GM19328 (cell line): ENCODE measurements around the gene MRPS35.
A peak's percentile ranks its signal among the peaks of the same experiment; 100 is the strongest.

Source experiments
- ATAC-seq: cut with Tn5 transposase; IDR thresholded peaks from one replicate; pipeline ENCODE4 v1.9.1; 2021; ENCODE audit warnings: mild to moderate bottlenecking, moderate library complexity; ENCODE audit not compliant: unreplicated experiment

Gene MRPS35

DNA sequence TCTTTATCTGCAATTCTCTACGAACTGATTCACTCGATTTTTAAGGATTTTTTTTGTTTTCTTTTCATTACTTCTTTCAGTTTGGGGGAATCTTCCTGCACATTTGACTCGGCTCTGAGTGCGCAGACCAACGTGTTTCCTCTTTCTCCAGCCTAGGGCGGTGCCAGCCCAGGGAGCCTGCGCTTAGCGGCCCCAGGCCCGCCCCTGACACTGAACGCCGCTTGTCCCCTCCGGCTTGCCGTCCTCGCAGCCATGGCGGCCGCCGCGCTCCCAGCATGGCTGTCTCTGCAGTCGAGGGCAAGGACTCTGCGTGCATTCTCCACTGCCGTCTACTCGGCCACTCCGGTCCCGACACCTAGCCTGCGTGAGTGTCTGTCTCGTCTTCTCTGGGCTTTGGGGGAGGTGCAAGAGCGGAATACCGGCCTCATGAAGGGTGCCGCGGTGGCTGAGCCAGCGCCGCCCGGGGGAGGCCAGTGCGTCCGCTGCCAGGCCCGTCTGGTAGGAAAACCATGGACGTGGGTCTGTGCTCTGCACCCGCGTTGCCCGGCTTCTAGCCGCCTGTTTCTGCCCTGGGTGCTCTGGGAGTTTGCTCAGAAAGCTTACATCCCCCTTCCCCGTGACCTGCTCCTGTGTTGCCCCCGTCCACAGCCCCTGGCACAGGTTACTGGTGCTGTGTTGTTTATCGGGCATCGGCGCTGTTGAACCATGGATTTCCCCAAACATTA lies at the start of gene MRPS35:
Gene MRPS35, plus strand, starts transcription at position 241 of the 725 bp plus-strand sequence. Its CDS starts 12 bp downstream, at position 253.
- peak; percentile 93 for ATAC-seq

GRCh38 chr12:27665704-27666103 lies 44.9 kb upstream of the MRPS35 start:
- no peak for ATAC-seq

GRCh38 chr12:27666510-27666909 lies 44.1 kb upstream of the MRPS35 start:
- ATAC-seq, result no peak

DNA sequence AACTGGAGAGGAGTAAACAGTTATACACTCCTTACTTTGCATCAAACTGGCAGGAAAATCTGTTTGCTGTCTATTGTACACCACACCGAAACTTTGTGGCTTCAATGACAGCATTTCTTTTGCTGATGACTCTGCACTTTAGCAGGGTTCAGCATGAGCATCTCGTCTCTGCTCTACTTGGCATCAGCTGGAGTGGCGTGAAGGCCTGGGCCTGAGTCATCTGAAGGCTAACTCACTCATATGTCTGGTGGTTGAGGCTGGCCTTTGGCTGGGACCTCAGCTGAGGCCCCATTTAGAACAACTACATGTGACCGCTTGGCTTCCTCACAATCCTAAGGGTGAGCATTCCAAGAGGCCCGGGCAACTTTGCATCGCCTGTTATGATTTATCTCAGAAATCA lies 43.1 kb upstream of the MRPS35 start:
- ATAC-seq, result no peak

DNA sequence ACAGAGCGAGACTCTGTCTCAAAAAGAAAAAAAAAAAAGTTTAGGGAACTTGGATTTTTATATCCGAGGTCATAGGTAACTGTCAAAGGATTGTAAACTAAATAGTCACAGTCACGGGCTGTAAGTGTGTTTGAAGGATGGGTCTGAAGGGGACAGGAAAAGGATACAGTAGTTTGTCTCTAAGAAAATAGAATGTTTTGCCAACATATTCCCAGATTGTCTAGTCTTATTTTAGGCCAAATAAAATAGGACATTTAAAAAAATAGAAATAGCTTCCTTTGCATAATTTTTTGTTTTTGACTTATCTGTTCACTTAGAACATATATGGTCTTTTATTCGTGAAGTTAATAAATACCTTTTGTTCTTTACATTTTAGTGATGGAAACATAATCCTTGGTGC lies 38.6 kb upstream of the MRPS35 start:
- ATAC-seq, result no peak

- no peak for ATAC-seq
These were observed 38.0 kb upstream of the MRPS35 start for GRCh38 chr12:27672643-27673042.

- no peak for ATAC-seq
These were observed 37.4 kb upstream of the MRPS35 start for GRCh38 chr12:27673101-27673718.

DNA sequence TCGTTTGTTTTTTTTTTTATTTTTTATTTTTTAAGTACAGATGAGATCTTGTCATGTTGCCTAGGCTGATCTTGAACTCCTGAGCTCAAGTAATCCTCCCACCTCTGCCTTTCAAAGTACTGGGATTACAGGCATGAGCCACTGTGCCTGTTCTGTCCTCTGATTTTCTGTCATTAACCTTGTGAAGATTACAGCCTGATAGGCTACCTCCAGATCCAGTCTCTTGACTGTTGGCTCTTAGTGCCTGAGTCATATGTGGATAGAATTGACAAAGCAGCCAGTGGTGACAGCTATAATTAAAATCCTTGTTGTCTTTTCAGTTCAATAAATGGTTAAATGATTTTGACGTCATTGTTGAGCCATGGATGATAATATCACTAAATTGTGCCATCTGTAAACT lies 35.6 kb upstream of the MRPS35 start:
- no peak for ATAC-seq

GRCh38 chr12:27680619-27681018 lies 30.0 kb upstream of the MRPS35 start:
- no peak for ATAC-seq

DNA sequence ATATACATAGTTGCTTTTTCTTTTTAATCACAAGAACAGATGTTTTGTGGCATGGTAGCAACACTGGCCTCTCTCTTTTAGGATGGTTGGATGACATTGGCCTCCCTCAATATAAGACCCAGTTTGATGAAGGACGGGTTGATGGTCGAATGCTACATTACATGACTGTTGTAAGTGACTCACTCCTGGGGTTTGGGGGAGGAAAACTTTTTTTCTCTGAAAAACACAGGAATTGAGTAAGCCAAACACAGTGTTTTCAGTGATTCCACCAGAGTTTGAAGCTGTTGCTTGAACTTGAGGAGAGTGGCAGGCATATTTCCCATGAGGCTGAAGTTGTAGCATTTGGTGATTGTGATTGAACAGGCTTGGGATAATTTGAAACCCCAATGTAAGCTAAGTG lies 28.1 kb upstream of the MRPS35 start:
- no peak for ATAC-seq

DNA sequence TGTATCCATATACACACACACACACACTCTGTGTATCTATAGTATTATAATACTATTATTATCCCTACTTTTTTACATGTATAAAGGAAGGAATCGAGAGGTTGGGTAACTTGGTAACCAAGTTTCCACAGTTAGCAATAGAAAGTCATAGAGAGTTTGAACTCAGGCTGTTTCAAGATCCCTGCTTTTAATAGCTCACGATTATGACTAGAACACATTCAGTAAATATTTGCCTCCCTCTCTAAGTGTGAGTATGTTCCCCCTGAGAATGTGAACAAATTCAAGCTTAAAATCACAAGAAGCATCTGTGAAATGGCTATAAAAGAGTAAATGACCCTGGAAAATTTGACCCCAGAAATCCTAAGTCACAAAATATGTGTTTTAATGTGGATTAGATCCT lies 25.4 kb upstream of the MRPS35 start:
- no peak for ATAC-seq

DNA sequence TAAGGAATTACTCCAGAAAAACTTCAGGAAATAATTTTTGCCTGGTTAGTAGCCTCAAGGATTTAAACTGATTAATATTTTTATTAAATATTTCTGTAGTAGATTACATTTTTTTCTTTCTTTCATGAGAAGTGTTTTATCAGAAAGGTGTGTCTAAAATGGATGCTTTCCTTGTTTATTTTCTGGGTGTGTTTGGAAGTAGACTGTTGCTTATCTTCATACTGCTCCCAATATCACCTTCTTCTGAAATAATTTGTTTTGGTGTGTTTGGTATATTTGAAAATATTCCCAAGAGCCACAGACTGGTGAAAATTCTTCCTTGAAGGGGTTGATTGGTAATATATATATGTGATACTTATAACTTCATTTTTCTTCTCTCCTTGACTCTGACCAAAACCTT lies 24.5 kb upstream of the MRPS35 start:
- ATAC-seq, result no peak

- ATAC-seq, result no peak
These were observed 22.0 kb upstream of the MRPS35 start for GRCh38 chr12:27688671-27689070.

DNA sequence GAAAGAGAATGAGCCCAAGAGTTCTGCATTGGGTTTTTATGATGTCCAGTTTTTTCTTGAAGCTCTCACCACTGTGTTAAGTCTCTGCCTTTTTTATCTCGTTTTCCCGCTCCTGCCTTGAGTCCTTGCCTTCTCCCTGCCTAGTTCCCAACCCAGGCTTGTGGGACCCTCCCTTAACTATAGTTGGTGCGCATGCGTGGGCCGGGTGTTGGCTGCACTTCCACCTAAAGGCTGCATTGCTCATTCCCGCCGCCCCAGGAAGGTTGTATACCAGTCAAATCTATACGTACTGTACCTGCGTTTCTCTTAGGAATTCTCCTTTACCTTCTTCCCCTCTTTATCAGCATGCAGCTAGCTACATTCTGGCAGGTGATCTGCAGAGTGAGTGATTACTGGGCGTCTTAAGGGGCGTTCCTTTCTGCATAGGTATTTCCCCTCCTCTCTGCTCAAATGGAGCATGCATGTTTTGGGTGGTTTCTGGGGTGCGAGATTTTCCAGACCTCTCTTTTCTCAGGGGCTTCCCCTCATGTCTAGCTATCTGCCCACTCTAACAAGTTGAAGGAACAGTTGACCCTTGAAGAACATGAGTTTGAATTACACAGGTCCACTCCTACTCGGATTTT lies 21.0 kb upstream of the MRPS35 start:
- no peak for ATAC-seq

GRCh38 chr12:27693403-27693802 lies 17.2 kb upstream of the MRPS35 start:
- ATAC-seq, result no peak

- no peak for ATAC-seq
These were observed 14.9 kb upstream of the MRPS35 start for GRCh38 chr12:27695556-27696292.

- no peak for ATAC-seq
These were observed 14.4 kb upstream of the MRPS35 start, which contains the start of gene REP15 for GRCh38 chr12:27696293-27696652. REP15 (plus strand) TSS chr12:27696447; CDS start chr12:27696563, 116 bp downstream.

- no peak for ATAC-seq
These were observed 13.6 kb upstream of the MRPS35 start for GRCh38 chr12:27696864-27697564.

- peak; percentile 92 for ATAC-seq
These were observed 6.7 kb upstream of the MRPS35 start for GRCh38 chr12:27703720-27704452.

DNA sequence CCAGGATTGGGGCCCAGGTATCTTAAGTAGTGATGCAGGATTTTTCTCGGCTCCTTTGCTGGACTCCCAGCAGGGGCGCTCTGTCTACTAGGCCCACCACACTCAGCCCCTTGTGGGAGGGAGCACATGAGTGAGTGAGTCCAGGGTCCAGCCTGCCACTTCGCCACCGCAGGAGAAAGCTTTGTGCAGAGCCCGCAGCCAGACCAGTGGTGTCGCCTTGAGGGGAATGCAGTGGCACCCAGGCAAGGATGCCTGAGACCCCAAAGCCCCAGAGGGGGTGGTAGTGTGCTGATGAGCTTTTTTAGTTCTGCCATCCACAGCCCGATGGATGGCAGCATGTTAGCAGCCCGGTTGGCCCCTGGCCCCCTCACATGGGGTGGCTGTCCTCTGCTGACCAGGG lies 5.4 kb upstream of the MRPS35 start:
- ATAC-seq, result no peak
